ENCODE results near the gene MINDY4. TPM values are rescaled to one million over a fixed set of nuclear protein-coding genes. Genes with fewer than 3 reads are reported as not detected.

Gene MINDY4
- total and polyA plus RNA-seq, 2 of the 4 experiments (the other 2 are of a cell fraction), result 1.8 to 3.6 TPM

- no peak overlapping the region for H3K14ac ChIP-seq (replicated peaks; ENCODE audit: low read depth, low read length)
- TF ChIP-seq CEBPB (IDR thresholded peaks at IDR 0.05; ENCODE audit: low read depth, low read length) (no peak), RFX5 (IDR thresholded peaks at IDR 0.05; ENCODE audit: low read depth, low read length) (no peak), SMC3 (IDR thresholded peaks at IDR 0.05; ENCODE audit: low read depth, low read length) (no peak), USF2 (IDR thresholded peaks at IDR 0.05; ENCODE audit: low read depth, low read length) (no peak), CTCF (conservative IDR thresholded peaks at IDR 0.05; ENCODE audit: low read depth, low read length) (no peak), RCOR1 (IDR thresholded peaks at IDR 0.05; ENCODE audit: insufficient replicate concordance, low read length) (no peak), RAD21 (IDR thresholded peaks at IDR 0.05; ENCODE audit: low read length) (no peak)
- H4K20me1 ChIP-seq (ENCODE audit: insufficient read depth, low read length), result no peaks in the 10 kb centered on the region
- H3K56ac ChIP-seq (ENCODE audit: extremely low read depth, insufficient read depth, low read length), result no peak overlapping the region
- 0 out of 2 replicates have a peak overlapping the region, but pooled peaks have one; percentile 41 for H4K91ac ChIP-seq (ENCODE audit: insufficient read depth, low read depth, low read length)
- BruUV-seq (replicated peaks), result no TSS peak
- in situ Hi-C loops (cut with MboI; ENCODE audit: low sequenced_read_pairs) (no loop called here), intact Hi-C loops (cut with micrococcal nuclease) (no loop called here), dilution Hi-C loops (cut with HindIII; ENCODE audit: low sequenced_read_pairs, unreplicated experiment) (no loop called here)
- H3K4ac ChIP-seq (ENCODE audit: low read depth, low read length), result 0 out of 2 replicates have a peak overlapping the region, but pooled peaks have one; percentile 47
- H2AK9ac ChIP-seq (replicated peaks; ENCODE audit: low read depth, low read length, poor library complexity), result no peak overlapping the region
- H3K9ac ChIP-seq (ENCODE audit: low read depth, low read length), result no peak overlapping the region
- no peak overlapping the region for H3K18ac ChIP-seq (ENCODE audit: low read depth, low read length)
- H3K23ac ChIP-seq (ENCODE audit: low read depth, low read length), result no peak overlapping the region
- no peak overlapping the region for H4K5ac ChIP-seq (ENCODE audit: low read depth, low read length)
- no peak overlapping the region for H3K4me3 ChIP-seq (ENCODE audit: insufficient read depth, low read depth, low read length)
- peaks cover 6% of the 10 kb centered on the region; the same call in 1 of the 2 replicates for H3K4me1 ChIP-seq (ENCODE audit: control insufficient read depth, insufficient read depth, low read length)
- DNase-seq, result no peak
- no peaks in the 10 kb centered on the region for H3K79me1 ChIP-seq (ENCODE audit: low read depth in 1 of 2, low read length in 2 of 2)
- CTCF ChIA-PET, result interaction anchor here (1.3 kb wide), 1 partner anchor 40 kb away, joined by 3 read pairs; no protein-coding TSS in a partner anchor
- peaks cover 11% of the 10 kb centered on the region; the same call in 1 of the 2 replicates for H3K27me3 ChIP-seq (ENCODE audit: control insufficient read depth, insufficient read depth, low read length)
- no peak overlapping the region for H2BK5ac ChIP-seq (ENCODE audit: low read depth, low read length, poor library complexity, severe bottlenecking)
- H2AK5ac ChIP-seq (ENCODE audit: low read depth, low read length), result peak overlapping the region; percentile 43; the same call in 1 of the 2 replicates
- H3K4me2 ChIP-seq (ENCODE audit: low read depth, low read length), result no peak overlapping the region
- H3K9me1 ChIP-seq (ENCODE audit: insufficient read depth, low read length), result peaks cover under 1% of the 10 kb centered on the region; the same call in 1 of the 2 replicates
- ATAC-seq (ENCODE audit: low read depth), result no peak
- H2BK120ac ChIP-seq (ENCODE audit: low read depth, low read length), result 0 out of 2 replicates have a peak overlapping the region, but pooled peaks have one; percentile 29
- no CpG with 5 or more reads among the region's 7 CpGs for WGBS, 2 experiments (ENCODE audit: extremely low coverage in 2 of 2, insufficient read length in 1 of 2)
- H2AFZ ChIP-seq (replicated peaks; ENCODE audit: low read length, poor library complexity), result peak overlapping the region; percentile 26
- no peak overlapping the region; a peak in 2 of 4 replicates for H4K8ac ChIP-seq (ENCODE audit: low read depth in 2 of 2, low read length in 2 of 2)
- H2BK15ac ChIP-seq (ENCODE audit: low read depth, low read length), result peak overlapping the region; percentile 40; the same call in 1 of the 3 replicates
- no peaks in the 10 kb centered on the region for H3K36me3 ChIP-seq (ENCODE audit: control insufficient read depth, insufficient read depth, low read length)
- POLR2A ChIA-PET (ENCODE audit: unreplicated experiment), result no interaction called here
- H3K27ac ChIP-seq (ENCODE audit: insufficient read depth, low read length), result no peak overlapping the region
- H2BK20ac ChIP-seq (ENCODE audit: low read depth, low read length), result no peak overlapping the region
- no peaks in the 10 kb centered on the region for H3K9me3 ChIP-seq (ENCODE audit: control insufficient read depth, insufficient read depth, low read length)
Measured at GRCh38 chr7:30899066-30899465, 127.8 kb downstream of the MINDY4 start.

All from IMR-90 (cell line).